ENCODE data around the gene KCMF1.

Gene KCMF1

DNA sequence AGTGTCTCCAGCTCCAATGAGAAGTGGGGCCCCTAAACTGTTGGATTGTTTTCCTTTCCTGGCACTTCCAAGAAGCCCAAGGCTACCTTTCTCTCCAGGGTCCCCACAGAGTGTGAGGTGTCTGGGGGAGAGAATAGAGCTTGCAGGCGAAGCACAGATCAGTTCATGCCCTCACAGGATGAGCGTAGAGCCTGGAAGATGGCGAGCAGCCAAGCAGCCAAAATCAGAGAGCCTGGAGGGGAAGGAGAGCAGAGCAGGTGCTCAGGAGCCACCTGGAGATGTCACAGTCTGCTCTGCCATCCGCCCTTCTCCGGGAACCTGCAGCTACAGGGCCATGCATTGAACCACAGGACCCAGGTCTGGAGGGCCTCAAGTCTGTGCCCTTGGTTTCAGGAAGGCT is 107.6 kb downstream of the KCMF1 start:
- no peak for DNase-seq (ENCODE audit: low read depth in 2 of 2)

DNA sequence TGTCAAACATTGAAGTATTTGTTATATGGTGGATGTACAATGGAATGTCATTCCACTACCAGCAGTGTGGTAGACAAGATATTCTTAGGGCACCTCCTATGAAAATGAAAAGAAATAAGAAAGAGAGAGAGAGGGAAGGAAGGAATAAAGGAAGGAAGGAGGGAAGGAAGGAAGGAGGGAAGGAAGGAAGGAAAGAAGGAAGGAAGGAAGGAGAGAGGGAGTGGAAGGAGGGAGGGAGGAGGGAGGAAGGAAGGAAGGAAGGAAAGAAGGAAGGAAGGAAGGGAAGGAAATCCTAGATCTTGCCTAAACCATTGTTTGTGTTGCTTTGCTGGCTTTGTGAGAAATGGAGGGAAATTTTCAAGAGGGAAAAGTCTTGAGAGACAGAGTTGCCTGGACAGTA is 112.1 kb downstream of the KCMF1 start:
- DNase-seq (ENCODE audit: low read depth in 2 of 2), result no peak

DNA sequence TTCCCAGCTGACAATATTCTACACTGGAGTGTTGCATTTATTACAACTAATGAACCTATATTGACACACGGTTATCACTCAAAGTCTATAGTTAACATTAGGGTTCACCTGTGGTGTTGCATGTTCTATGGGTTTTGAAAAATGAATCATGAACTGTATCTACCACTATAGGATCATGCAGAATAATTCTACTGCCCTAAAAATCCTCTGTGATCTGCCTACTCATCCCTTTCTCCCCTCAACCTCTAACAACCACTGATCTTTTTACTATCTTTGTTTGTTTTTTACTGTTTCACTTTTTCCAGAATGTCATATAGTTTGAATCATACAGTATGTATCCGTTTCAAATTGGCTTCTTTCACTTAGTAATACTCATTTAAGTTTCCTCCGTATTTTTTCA is 114.6 kb downstream of the KCMF1 start:
- no peak for DNase-seq (ENCODE audit: low read depth in 2 of 2)

DNA sequence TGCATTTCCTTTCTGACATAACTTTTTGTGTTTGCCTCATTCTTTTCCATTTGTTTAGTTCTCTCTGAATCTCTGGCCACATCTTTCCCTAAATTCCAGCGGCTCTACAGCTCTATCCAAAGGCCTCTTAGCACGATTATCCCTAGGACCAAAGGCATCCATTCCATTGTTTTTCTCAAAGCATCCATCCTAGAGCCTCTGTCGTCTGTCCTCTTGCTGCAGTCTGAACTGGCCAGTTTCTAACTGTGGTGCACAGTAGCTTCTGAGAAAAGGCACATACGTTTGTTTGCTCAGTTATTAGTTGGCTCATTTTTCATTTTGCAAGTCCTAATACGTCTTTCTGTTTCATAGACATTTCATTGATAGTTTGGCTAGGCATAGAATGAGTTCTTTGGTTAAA is 116.6 kb downstream of the KCMF1 start:
- DNase-seq (ENCODE audit: low read depth in 2 of 2), result no peak

DNA sequence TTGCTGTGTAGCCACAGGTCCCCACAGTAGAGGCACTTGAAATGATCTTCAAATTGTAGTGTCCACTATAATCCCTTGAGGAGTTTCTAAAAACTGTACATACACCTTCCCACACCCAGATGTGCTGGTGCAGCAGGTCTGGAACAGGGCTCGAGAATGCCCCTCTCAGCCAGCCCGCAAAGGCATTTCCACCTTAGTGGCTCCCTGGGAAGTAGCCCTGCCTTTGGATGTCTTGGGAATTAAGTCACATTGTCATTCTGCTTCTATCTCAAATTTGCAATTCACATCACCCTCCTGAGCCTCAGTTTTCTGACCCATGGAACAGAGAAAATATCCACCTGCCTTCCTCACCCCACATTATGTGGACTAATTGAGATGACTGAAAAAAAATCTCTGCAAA is 118.0 kb downstream of the KCMF1 start:
- DNase-seq (ENCODE audit: low read depth in 2 of 2), result no peak

DNA sequence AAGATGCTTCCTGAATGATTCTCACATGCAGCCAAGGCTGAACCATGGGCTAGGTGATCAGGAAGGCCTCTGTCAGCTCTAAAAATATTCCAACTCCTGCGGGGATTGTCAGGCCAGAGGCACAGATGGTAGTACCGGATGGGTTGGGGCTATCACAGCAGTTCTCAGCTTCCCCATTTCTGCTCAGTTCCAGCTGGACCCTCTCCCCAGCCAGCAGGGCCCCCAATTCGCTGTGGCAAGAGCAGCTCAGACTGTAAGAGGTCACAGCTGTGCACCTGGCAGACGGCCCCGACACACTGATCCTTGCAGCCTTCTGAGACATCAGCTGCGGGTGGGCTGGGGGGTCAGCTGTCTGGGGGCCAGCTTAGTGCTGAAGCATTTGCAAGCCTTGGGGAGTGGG is 118.6 kb downstream of the KCMF1 start:
- DNase-seq (ENCODE audit: low read depth in 2 of 2), result no peak

DNA sequence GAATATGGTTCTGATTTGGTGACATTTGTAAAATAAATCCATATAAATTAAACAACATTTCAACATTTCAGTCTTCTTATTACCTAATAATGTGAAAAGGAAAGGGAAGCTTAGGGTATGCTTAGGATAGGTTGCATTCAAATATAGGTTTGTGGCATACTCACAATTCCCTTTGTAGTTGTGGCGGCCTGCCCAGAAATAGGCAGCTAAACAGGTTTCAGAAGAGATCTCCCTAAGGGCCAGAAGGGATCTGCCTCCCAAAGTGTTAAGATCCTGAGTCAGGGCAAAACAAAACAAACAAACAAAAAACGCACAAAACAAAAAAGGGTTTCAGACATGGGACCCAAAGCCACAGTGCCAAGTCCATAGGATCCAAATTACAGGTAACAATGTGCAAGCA is 120.9 kb downstream of the KCMF1 start:
- DNase-seq (ENCODE audit: low read depth in 2 of 2), result no peak

DNA sequence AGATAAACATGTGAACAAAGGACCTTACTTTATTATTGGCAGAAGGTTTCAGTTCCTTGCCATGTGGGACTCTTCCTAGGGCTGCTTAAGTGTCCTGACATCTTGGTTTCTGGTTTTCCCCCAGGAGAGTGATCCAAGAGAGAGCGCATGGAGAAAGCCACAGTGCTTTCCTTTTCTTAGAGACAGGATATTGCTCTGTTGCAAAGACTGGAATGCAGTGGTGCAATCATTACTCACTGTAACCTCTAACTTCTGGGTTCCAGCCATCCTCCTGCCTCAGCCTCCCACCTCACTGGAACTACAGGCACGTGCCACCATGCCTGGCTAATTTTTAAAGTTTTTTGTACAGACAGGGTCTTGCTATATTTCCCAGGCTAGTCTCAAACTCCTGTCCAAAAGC is 124.1 kb downstream of the KCMF1 start:
- no peak for DNase-seq (ENCODE audit: low read depth in 2 of 2)

DNA sequence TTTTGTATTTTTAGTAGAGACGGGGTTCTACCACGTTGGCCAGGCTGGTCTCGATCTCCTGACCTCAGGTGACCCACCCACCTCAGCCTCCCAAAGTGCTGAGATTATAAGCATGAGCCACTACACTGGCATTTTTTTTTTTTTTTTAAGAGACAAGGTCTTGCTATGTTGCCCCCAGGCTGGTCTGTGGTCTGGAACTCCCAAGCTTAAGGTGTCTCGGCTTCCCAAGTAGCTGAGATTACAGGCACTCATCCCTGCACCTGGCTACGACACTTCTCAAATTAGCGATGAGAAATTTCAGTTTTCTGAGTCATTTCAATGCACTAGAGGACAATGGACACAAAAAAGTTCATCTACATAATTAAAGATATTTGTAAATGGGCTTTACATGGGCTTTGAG is 125.7 kb downstream of the KCMF1 start:
- no peak for DNase-seq (ENCODE audit: low read depth in 2 of 2)

DNA sequence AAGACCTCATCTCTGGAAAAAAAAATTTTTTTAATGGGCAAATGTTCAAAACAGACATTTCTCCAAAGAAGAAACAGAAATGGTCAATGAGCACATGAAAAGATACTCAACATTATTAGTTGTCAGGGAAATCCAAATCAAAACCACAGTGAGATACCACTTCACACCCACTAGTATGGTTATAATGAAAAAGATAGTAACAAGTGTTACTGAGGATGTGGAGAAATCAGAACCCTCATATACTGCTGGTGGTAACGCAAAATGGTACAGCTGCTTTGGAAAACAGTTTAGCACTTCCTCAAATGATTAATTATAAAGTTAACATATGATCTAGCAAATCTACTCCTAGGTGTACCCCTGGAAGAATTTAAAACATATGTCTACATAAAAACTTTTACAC is 133.3 kb downstream of the KCMF1 start:
- DNase-seq (ENCODE audit: low read depth in 2 of 2), result no peak

DNA sequence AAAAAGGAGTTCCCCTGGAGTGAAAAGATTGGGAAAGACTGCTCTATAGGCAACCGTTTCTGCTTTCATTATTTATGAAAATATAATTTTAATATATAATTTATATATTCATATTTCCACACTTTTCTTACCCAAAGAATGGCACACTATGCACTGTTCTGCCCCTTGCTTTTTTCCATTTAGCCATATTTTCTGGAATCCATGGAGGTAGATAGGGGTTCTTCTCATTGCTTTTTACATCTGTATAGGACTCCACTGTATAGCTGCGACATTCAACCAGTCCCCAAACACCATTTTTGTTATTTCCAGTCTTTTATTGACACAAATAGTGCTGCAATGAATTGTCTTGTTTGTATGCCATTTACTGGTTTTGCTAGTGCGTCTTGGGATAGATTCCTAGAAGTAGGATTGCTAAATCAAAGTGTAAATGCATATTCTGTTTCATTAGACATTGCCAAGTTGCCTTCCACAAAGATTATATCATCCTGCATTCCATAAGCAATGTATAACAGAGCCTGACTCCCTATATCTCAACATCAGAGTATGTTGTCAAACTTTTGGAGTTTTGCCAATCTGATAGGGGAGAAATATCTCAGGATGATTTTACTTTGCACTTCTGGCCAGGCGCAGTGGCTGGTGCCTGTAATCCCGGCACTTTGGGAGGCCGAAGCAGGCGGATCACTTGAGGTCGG is 135.7 kb downstream of the KCMF1 start:
- peak; percentile 78 to 84 for DNase-seq (ENCODE audit: low read depth in 2 of 2)

Data from fibroblast of skin of left quadriceps (primary cell).